ENCODE results near the gene SLC38A7. TPM values are rescaled to one million over a fixed set of nuclear protein-coding genes. Genes with fewer than 3 reads are reported as not detected.

The SLC38A7 gene
- total and polyA plus RNA-seq, 2 of the 13 experiments (the other 11 are each of a cell fraction or from before 2014, with no cell fraction given) = 13.2 to 14.1 TPM

GRCh38 chr16:58629733-58630640, 54.6 kb downstream of the SLC38A7 start, which contains the start of gene CNOT1 (continued):
- TF ChIP-seq PCBP2 (optimal IDR thresholded peaks at IDR 0.05; ENCODE audit: low read depth, low read length, poor library complexity, severe bottlenecking) (no peak), MED1 (CRISPR knock-in tag; IDR thresholded peaks at IDR 0.05) (no peak; the same call in none of the 2 replicates), PITX1 (CRISPR knock-in tag; IDR thresholded peaks at IDR 0.05) (peak; percentile 3; the same call in 1 of the 2 replicates), NAIF1 (CRISPR knock-in tag; IDR thresholded peaks at IDR 0.05; ENCODE audit: borderline replicate concordance) (peak; percentile 81), ZNF740 (CRISPR knock-in tag; IDR thresholded peaks at IDR 0.05) (no peak), ZNF776 (CRISPR knock-in tag; IDR thresholded peaks at IDR 0.05) (no peak), KIAA2018 (CRISPR knock-in tag; IDR thresholded peaks at IDR 0.05; ENCODE audit: borderline replicate concordance) (no peak), ZNF883 (CRISPR knock-in tag; IDR thresholded peaks at IDR 0.05; ENCODE audit: not compliant biosample characterization) (no peak), SATB2 (CRISPR knock-in tag; IDR thresholded peaks at IDR 0.05) (0 out of 2 replicates have a peak, but pooled peaks have one; percentile 68), GZF1 (CRISPR knock-in tag; IDR thresholded peaks at IDR 0.05) (peak; percentile 78), TBX3 (IDR thresholded peaks at IDR 0.05; ENCODE audit: borderline replicate concordance) (peak; percentile 38; the same call in 1 of the 2 replicates), YEATS2 (CRISPR knock-in tag; IDR thresholded peaks at IDR 0.05; ENCODE audit: borderline replicate concordance) (peak; percentile 77), TBP (CRISPR knock-in tag; IDR thresholded peaks at IDR 0.05) (no peak), TFE3 (CRISPR knock-in tag; IDR thresholded peaks at IDR 0.05) (peak; percentile 38)

All from HepG2 (cell line).